Activated CD8-positive, alpha-beta memory T cell treated with anti-CD3 and anti-CD28 coated beads, Interleukin-2, amount 50 U/mL, for 24 hours (primary cell): ENCODE measurements around the gene ASXL2.

Experiments used
- DNase-seq: peaks from one replicate; pipeline ENCODE4 v3.0.0-alpha.2; 2020; ENCODE audit errors: extremely low read depth

The ASXL2 gene

GRCh38 chr2:25799301-25799700 lies 79.0 kb downstream of the ASXL2 start:
- no peak for DNase-seq

- DNase-seq: no peak
Measured at GRCh38 chr2:25797620-25798488, 80.4 kb downstream of the ASXL2 start.

GRCh38 chr2:25794544-25795276 lies 83.6 kb downstream of the ASXL2 start:
- no peak for DNase-seq

GRCh38 chr2:25790074-25790790 lies 88.1 kb downstream of the ASXL2 start:
- DNase-seq: no peak

GRCh38 chr2:25788457-25788856 lies 89.8 kb downstream of the ASXL2 start:
- no peak for DNase-seq

GRCh38 chr2:25787020-25787419 lies 91.3 kb downstream of the ASXL2 start:
- no peak for DNase-seq

- no peak for DNase-seq
Measured at GRCh38 chr2:25784404-25784803, 93.9 kb downstream of the ASXL2 start.

GRCh38 chr2:25777077-25777476 lies 101.2 kb downstream of the ASXL2 start:
- DNase-seq: no peak

- DNase-seq: no peak
Measured at GRCh38 chr2:25772078-25772477, 106.2 kb downstream of the ASXL2 start.

- DNase-seq: no peak
Measured at GRCh38 chr2:25763575-25763974, 114.7 kb downstream of the ASXL2 start.

GRCh38 chr2:25760297-25760696 lies 118.0 kb downstream of the ASXL2 start:
- no peak for DNase-seq

GRCh38 chr2:25758348-25758747 lies 119.9 kb downstream of the ASXL2 start:
- DNase-seq: no peak

- DNase-seq: no peak
Measured at GRCh38 chr2:25757906-25758305, 120.4 kb downstream of the ASXL2 start.

GRCh38 chr2:25756536-25756935 lies 121.8 kb downstream of the ASXL2 start:
- DNase-seq: no peak

- no peak for DNase-seq
Measured at GRCh38 chr2:25749676-25750075, 128.6 kb downstream of the ASXL2 start.

GRCh38 chr2:25744055-25744454 lies 134.2 kb downstream of the ASXL2 start:
- no peak for DNase-seq

GRCh38 chr2:25743132-25743830 lies 135.0 kb downstream of the ASXL2 start:
- DNase-seq: no peak

GRCh38 chr2:25742501-25742900 lies 135.8 kb downstream of the ASXL2 start:
- DNase-seq: no peak

GRCh38 chr2:25740810-25741381 lies 137.4 kb downstream of the ASXL2 start:
- no peak for DNase-seq

- no peak for DNase-seq
Measured at GRCh38 chr2:25738383-25739343, 139.6 kb downstream of the ASXL2 start.
